ENCODE measurements around the gene PKDREJ. TPM values are rescaled to one million over a fixed set of nuclear protein-coding genes. Genes with fewer than 3 reads are reported as not detected.

The PKDREJ gene
- total and polyA plus RNA-seq, 9 donors: under 0.01 to 0.17 (median 0.12) TPM; not detected in 1

GRCh38 chr22:46242076-46242475 is 21.1 kb downstream of the PKDREJ start:
- no peak for DNase-seq
- intact Hi-C loops (cut with DNase I): no loop called here
- WGBS, 3 donors: 76 to 85% (median 80%) methylated on average over 10 of the region's 10 CpGs
- H3K36me3 ChIP-seq: no peaks in the 10 kb centered on the region
- H3K9me3 ChIP-seq: no peaks in the 10 kb centered on the region
- no peak overlapping the region for H3K27ac ChIP-seq
- H3K4me1 ChIP-seq (ENCODE audit: insufficient read depth): peaks cover 9% of the 10 kb centered on the region
- TF ChIP-seq CTCF (IDR thresholded peaks at IDR 0.05) (no peak), POLR2A (IDR thresholded peaks at IDR 0.05) (no peak), EP300 (IDR thresholded peaks at IDR 0.05) (no peak)
- no peak overlapping the region for H3K4me3 ChIP-seq
- no peaks in the 10 kb centered on the region for H3K27me3 ChIP-seq

- peaks cover 9% of the 10 kb centered on the region for H3K4me1 ChIP-seq (ENCODE audit: insufficient read depth)
- no peak overlapping the region for H3K4me3 ChIP-seq
- H3K9me3 ChIP-seq: no peaks in the 10 kb centered on the region
- TF ChIP-seq EP300 (IDR thresholded peaks at IDR 0.05) (no peak), POLR2A (IDR thresholded peaks at IDR 0.05) (no peak)
- no peak for DNase-seq
- intact Hi-C loops (cut with DNase I): no loop called here
- 34 to 41% (median 35%) methylated on average over 5 of the region's 5 CpGs for WGBS, 3 donors
- H3K27ac ChIP-seq: no peak overlapping the region
- H3K36me3 ChIP-seq: no peaks in the 10 kb centered on the region
- H3K27me3 ChIP-seq: no peaks in the 10 kb centered on the region
These were observed 21.6 kb downstream of the PKDREJ start for GRCh38 chr22:46241396-46242007.

- TF ChIP-seq EP300 (IDR thresholded peaks at IDR 0.05): no peak
- TF ChIP-seq CTCF (IDR thresholded peaks at IDR 0.05): no peak
- no peak for TF ChIP-seq POLR2A (IDR thresholded peaks at IDR 0.05)
- Histone ChIP-seq H3K36me3 (no peaks in the 10 kb centered on the region), H3K9me3 (no peaks in the 10 kb centered on the region), H3K27ac (no peak overlapping the region), H3K27me3 (no peaks in the 10 kb centered on the region), H3K4me1 (ENCODE audit: insufficient read depth) (peaks cover 9% of the 10 kb centered on the region), H3K4me3 (no peak overlapping the region)
- DNase-seq: no peak
- WGBS, 3 donors: 71 to 81% (median 77%) methylated on average over 7 of the region's 7 CpGs
- intact Hi-C loops (cut with DNase I): no loop called here
These were observed 22.2 kb downstream of the PKDREJ start for GRCh38 chr22:46240907-46241306.

GRCh38 chr22:46240506-46240905 is 22.6 kb downstream of the PKDREJ start:
- no peaks in the 10 kb centered on the region for H3K36me3 ChIP-seq
- no peak for DNase-seq
- 89 to 92% (median 91%) methylated on average over 6 of the region's 6 CpGs for WGBS, 3 donors
- intact Hi-C loops (cut with DNase I): no loop called here
- H3K4me1 ChIP-seq (ENCODE audit: insufficient read depth): peaks cover 6% of the 10 kb centered on the region
- H3K9me3 ChIP-seq: no peaks in the 10 kb centered on the region
- no peak overlapping the region for H3K4me3 ChIP-seq
- TF ChIP-seq EP300 (IDR thresholded peaks at IDR 0.05) (no peak), CTCF (IDR thresholded peaks at IDR 0.05) (no peak), POLR2A (IDR thresholded peaks at IDR 0.05) (no peak)
- no peak overlapping the region for H3K27ac ChIP-seq
- no peaks in the 10 kb centered on the region for H3K27me3 ChIP-seq

GRCh38 chr22:46240073-46240472 is 23.1 kb downstream of the PKDREJ start:
- no peak for TF ChIP-seq POLR2A (IDR thresholded peaks at IDR 0.05)
- TF ChIP-seq EP300 (IDR thresholded peaks at IDR 0.05): no peak
- TF ChIP-seq CTCF (IDR thresholded peaks at IDR 0.05): no peak
- Histone ChIP-seq H3K9me3 (no peaks in the 10 kb centered on the region), H3K27me3 (no peaks in the 10 kb centered on the region), H3K27ac (no peak overlapping the region), H3K4me1 (ENCODE audit: insufficient read depth) (peaks cover 5% of the 10 kb centered on the region), H3K36me3 (no peaks in the 10 kb centered on the region), H3K4me3 (no peak overlapping the region)
- DNase-seq: no peak
- whole genome bisulfite sequencing, 3 donors: 88 to 91% (median 88%) methylated on average over 2 of the region's 2 CpGs
- intact Hi-C loops (cut with DNase I): no loop called here

All from ovary (tissue), 9 donors.